Heart left ventricle (tissue), 16 donors: ENCODE measurements around the gene SCLY. TPM values are rescaled to one million over a fixed set of nuclear protein-coding genes. Genes with fewer than 3 reads are reported as not detected.
A peak's percentile ranks its signal among the peaks of the same experiment; 100 is the strongest.

Experiments
- ATAC-seq, 4 donors: fragments of 200-7000 bp; cut with Tn5 transposase; one replicate each; pipeline ENCODE4 v1.9.1; 2020 to 2022; ENCODE audit warnings: moderate library complexity in 4 of 4, mild to moderate bottlenecking in 3 of 4, moderate number of reproducible peaks in 1 of 4
- DNase-seq, 5 donors: peaks; one replicate each; pipeline ENCODE4 v3.0.0-alpha.2; 2020
- H3K27ac ChIP-seq, 12 donors: fragments of 200-600 bp; sonication (generic) in 4 of 12; one replicate each; pipeline versions ENCODE4 v1.5.0 to v1.8.0; 2016 to 2022; ENCODE audit warnings: mild to moderate bottlenecking in 2 of 12
- H3K27me3 ChIP-seq, 9 donors: fragments of 200-600 bp; sonication (generic) in 2 of 9; one replicate each; pipeline versions ENCODE4 v1.5.1 to v1.8.0; 2016 to 2022; ENCODE audit warnings: mild to moderate bottlenecking in 3 of 9
- H3K36me3 ChIP-seq, 9 donors: fragments of 200-600 bp; sonication (generic) in 2 of 9; one replicate each; pipeline versions ENCODE4 v1.5.0 to v1.8.0; 2018 to 2022; ENCODE audit warnings: mild to moderate bottlenecking in 2 of 9
- H3K4me1 ChIP-seq, 12 donors: fragments of 200-600 bp; sonication (generic) in 4 of 12; one replicate each; pipeline versions ENCODE4 v1.5.0 to v1.8.0; 2016 to 2022; ENCODE audit warnings: mild to moderate bottlenecking in 3 of 12
- H3K4me3 ChIP-seq, 12 donors: fragments of 200-600 bp; sonication (generic) in 4 of 12; one replicate each; pipeline versions ENCODE4 v1.5.0 to v1.8.0; 2017 to 2022; ENCODE audit warnings: mild to moderate bottlenecking in 9 of 12, moderate library complexity in 4 of 12
- H3K9me3 ChIP-seq, 12 donors: fragments of 200-600 bp; sonication (generic) in 4 of 12; one replicate each; pipeline versions ENCODE4 v1.5.0 to v1.8.0; 2016 to 2022; ENCODE audit warnings: mild to moderate bottlenecking in 1 of 12
- POLR2A ChIP-seq, 2 donors: fragments of 450-650 bp; IDR thresholded peaks; one replicate each; pipeline ENCODE4 v1.6.1; 2017; ENCODE audit warnings: antibody characterized with exemption in 2 of 2, mild to moderate bottlenecking in 2 of 2, moderate library complexity in 2 of 2
- WGBS, 4 donors: extraction: QIAGEN DNeasy Blood & Tissue Kit in 2 of 4; methylation state at CpG; one replicate each; pipeline versions ENCODE4 v1.1.5 to v1.1.7; 2013 to 2018; 5-methylcytosine and 5-hydroxymethylcytosine counted together
- intact Hi-C, 10 donors: fragments of 100-400 bp; cut with DNase I; formaldehyde crosslinking; loops; one replicate each; pipeline versions ENCODE4 v1.11.1 to v1.14.2; 2022
- polyA plus RNA-seq, 2 donors: library from polyadenylated mRNA; stranded (reverse); fragments of 200-250 nt; gene quantifications; one replicate each; pipeline ENCODE4 v1.2.3, GENCODE V29; 2013
- total RNA-seq, 9 donors: library from RNA; depleted of rRNA in 2 of 9; stranded (reverse); fragments of >200 nt in 2 of 9; fragmentation: NEBNext Ultra II Directional in 3 of 9; extraction: Animal tissue kit (Norgen Biotek cat#: 25700) in 3 of 9; gene quantifications; one replicate each; pipeline versions ENCODE4 v1.1.0 to v1.2.4, GENCODE V29; 2016 to 2023
- TF ChIP-seq, protein P1 (sequence below), 12 donors: fragments of 200-600 bp; sonication (generic) in 4 of 12; IDR thresholded peaks; one replicate each; pipeline versions ENCODE4 v1.5.0 to v1.8.0; 2018 to 2022; ENCODE audit warnings: antibody characterized with exemption in 12 of 12, mild to moderate bottlenecking in 5 of 12
- donor health status: ischemic (EF 13 %, LVEDD 7.1; RV severe dilation, severe dysfunction).
- donor health status: healthy with polysubstance abuse.
- donor health status: DM: no; HTN: yes; CAD: no.
- donor health status: DM: no; HTN: no; CAD: no.
- donor health status: ischemic (EF 25% LVEDD 6.9; RV normal size, moderate dysfunction).
- donor health status: ischemic (EF 25% LVEDD 5.7; RV mildly dilated, moderate dysfunction).
- donor health status: healthy.
- donor health status: DM: yes; HTN: yes; CAD: no.
- donor health status: ischemic (EF 35%, LVEDD 5.7; RV mildly dilated, moderate dysfunction).
- donor health status: nonischemic (EF 11% LVEDD 7.7; RV severe dilation, severe dysfunction).
- donor health status: DM: yes; HTN: yes; CAD: no.
- donor health status: PGD.
- donor health status: ischemic (EF 29% LVEDD 5.4; RV normal size, mild dysfunction).
- donor health status: nonischemic (EF 23%, LVEDD 6.1; RV moderate dilation, normal function).

SCLY gene
- total and polyA plus RNA-seq, 11 donors: 6.9 to 21.2 (median 10.6) TPM

DNA sequence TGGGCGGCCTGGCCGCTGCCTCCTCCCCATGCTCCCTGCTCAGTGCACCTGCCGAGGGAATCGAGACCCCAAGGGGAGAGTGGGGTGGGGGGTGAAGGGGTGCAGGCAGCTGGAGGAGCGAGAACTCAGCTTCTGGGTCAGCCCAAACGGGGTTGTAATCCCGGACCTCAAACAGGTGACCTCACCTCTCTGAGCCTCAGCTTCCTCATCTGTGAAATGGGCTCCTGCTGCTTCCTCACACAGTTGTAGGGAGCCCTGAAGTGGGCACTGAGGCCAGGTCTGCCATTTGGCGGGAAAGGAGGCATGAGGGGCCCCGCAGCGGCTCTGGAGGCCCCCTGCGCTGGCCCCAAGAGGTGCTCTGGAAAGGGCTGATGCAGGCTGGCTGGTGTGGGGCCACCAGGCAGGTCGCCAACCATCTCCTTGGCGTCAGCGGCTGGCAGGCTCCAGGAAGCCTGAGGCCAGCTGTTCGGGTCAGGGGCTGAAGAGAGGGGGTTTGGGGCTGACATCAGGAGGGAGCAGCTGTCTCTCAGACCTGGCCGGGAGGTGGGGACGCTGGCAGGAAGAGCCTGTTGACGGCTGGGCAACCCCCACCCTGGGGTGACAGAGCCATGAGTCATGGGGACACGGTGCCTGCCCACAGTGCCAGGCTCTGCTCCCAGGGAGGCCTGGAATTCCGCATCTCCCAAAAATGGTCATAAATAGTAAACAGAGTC, 82.6 kb downstream of the SCLY start:
- H3K27me3 ChIP-seq: no peaks in the 10 kb centered on the region
- TF ChIP-seq POLR2A (IDR thresholded peaks at IDR 0.05): no peak
- TF ChIP-seq, protein P1, sequence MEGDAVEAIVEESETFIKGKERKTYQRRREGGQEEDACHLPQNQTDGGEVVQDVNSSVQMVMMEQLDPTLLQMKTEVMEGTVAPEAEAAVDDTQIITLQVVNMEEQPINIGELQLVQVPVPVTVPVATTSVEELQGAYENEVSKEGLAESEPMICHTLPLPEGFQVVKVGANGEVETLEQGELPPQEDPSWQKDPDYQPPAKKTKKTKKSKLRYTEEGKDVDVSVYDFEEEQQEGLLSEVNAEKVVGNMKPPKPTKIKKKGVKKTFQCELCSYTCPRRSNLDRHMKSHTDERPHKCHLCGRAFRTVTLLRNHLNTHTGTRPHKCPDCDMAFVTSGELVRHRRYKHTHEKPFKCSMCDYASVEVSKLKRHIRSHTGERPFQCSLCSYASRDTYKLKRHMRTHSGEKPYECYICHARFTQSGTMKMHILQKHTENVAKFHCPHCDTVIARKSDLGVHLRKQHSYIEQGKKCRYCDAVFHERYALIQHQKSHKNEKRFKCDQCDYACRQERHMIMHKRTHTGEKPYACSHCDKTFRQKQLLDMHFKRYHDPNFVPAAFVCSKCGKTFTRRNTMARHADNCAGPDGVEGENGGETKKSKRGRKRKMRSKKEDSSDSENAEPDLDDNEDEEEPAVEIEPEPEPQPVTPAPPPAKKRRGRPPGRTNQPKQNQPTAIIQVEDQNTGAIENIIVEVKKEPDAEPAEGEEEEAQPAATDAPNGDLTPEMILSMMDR (IDR thresholded peaks at IDR 0.05): no peak
- peaks cover 0 to 9% (median 0%) of the 10 kb centered on the region in 9 donors for H3K36me3 ChIP-seq
- ATAC-seq (peak; percentile 59 to 80 (median 64)), DNase-seq (peak in 4 of 5 donors; percentile 47 to 84 (median 60))
- 45 to 67% (median 55%) methylated on average over 14 to 20 of the region's 20 CpGs for WGBS, 4 donors
- no peaks in the 10 kb centered on the region for H3K9me3 ChIP-seq
- no peak overlapping the region for H3K4me3 ChIP-seq
- intact Hi-C loops: loop anchor here in 4 of 10 donors (2.0 to 10.0 kb wide), 3 partner anchors 283 to 289 kb away; partner anchors contain the start of gene RAMP1 (in 3 of the 4)
- peaks cover 0 to 46% (median 23%) of the 10 kb centered on the region in 12 donors for H3K4me1 ChIP-seq
- peak overlapping the region in 10 of 12 donors; percentile 25 to 71 (median 52) for H3K27ac ChIP-seq

DNA sequence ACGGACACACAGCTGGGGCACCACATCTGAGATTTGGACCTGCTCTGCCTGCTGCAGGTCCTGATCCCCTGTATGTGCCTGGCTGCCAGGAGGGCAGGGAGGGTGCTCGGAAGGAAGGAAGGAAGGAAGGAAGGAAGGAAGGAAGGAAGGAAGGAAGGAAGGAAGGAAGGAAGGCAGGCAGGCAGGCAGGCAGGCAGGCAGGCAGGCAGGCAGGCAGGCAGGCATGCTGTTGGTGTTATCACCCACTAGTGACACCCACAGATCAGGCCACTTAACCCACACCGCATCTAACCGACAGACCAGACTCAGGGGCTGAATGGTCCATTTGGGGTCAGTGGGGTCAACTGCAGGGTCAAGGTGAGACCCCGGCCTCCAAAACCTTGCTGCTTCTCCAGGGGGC, 83.5 kb downstream of the SCLY start:
- H3K4me3 ChIP-seq: no peak overlapping the region
- peaks cover 0 to 12% (median 0%) of the 10 kb centered on the region in 9 donors for H3K36me3 ChIP-seq

GRCh38 chr2:238145046-238145445, 84.2 kb downstream of the SCLY start:
- TF ChIP-seq POLR2A (IDR thresholded peaks at IDR 0.05): no peak
- TF ChIP-seq, protein P1 (IDR thresholded peaks at IDR 0.05): no peak
- no peak overlapping the region for H3K4me3 ChIP-seq
- H3K27ac ChIP-seq: no peak overlapping the region
- no peak for ATAC-seq
- 86 to 89% (median 88%) methylated on average over 8 to 12 of the region's 12 CpGs for WGBS, 4 donors
- peaks cover 0 to 29% (median 14%) of the 10 kb centered on the region in 12 donors for H3K4me1 ChIP-seq
- H3K27me3 ChIP-seq: no peaks in the 10 kb centered on the region
- H3K9me3 ChIP-seq: no peaks in the 10 kb centered on the region
- intact Hi-C loops: loop anchor here in 2 of 10 donors (10.0 kb wide), 1 partner anchor 290 kb away; the partner anchor contains the start of gene RAMP1 (in 2 of the 2)
- no peak for DNase-seq
- H3K36me3 ChIP-seq: peaks cover 0 to 14% (median 0%) of the 10 kb centered on the region in 9 donors

More for the DNA sequence above, 83.5 kb downstream of the SCLY start:
- peaks cover 0 to 37% (median 19%) of the 10 kb centered on the region in 12 donors for H3K4me1 ChIP-seq
- TF ChIP-seq, protein P1 (IDR thresholded peaks at IDR 0.05): no peak
- TF ChIP-seq POLR2A (IDR thresholded peaks at IDR 0.05): no peak
- H3K27ac ChIP-seq: peak overlapping the region in 8 of 12 donors; percentile 25 to 71 (median 52)
- no peaks in the 10 kb centered on the region for H3K9me3 ChIP-seq
- WGBS, 4 donors: 82 to 85% (median 83%) methylated on average over 4 to 5 of the region's 5 CpGs
- H3K27me3 ChIP-seq: no peaks in the 10 kb centered on the region
- no peak for ATAC-seq
- DNase-seq: no peak
- intact Hi-C loops: loop anchor here in 3 of 10 donors (5.0 to 10.0 kb wide), 2 partner anchors 287 to 289 kb away; partner anchors contain the start of gene RAMP1 (in 3 of the 3)

- 77 to 88% (median 81%) methylated on average over 7 to 12 of the region's 12 CpGs for WGBS, 4 donors
- peaks cover 0 to 27% (median 14%) of the 10 kb centered on the region in 12 donors for H3K4me1 ChIP-seq
- H3K27ac ChIP-seq: no peak overlapping the region
- H3K36me3 ChIP-seq: peaks cover 0 to 14% (median 0%) of the 10 kb centered on the region in 9 donors
- H3K4me3 ChIP-seq: no peak overlapping the region
- no peak for ATAC-seq
- H3K9me3 ChIP-seq: no peaks in the 10 kb centered on the region
- no peaks in the 10 kb centered on the region for H3K27me3 ChIP-seq
- intact Hi-C loops: loop anchor here in 2 of 10 donors (10.0 kb wide), 1 partner anchor 291 kb away; the partner anchor contains the start of gene RAMP1 (in 2 of the 2)
- no peak for TF ChIP-seq POLR2A (IDR thresholded peaks at IDR 0.05)
- TF ChIP-seq, protein P1 (IDR thresholded peaks at IDR 0.05): no peak
- DNase-seq: no peak
These were observed 85.0 kb downstream of the SCLY start for GRCh38 chr2:238145851-238146250.
